Activated CD4-positive, alpha-beta T cell treated with anti-CD3 and anti-CD28 coated beads for 24 hours (primary cell): ENCODE data around the gene C3.

ENCODE experiments used
- DNase-seq, 2 donors: peaks; one replicate each; pipeline ENCODE4 v3.0.0-alpha.2; 2020; ENCODE audit warnings: low read depth in 2 of 2

The C3 gene

DNA sequence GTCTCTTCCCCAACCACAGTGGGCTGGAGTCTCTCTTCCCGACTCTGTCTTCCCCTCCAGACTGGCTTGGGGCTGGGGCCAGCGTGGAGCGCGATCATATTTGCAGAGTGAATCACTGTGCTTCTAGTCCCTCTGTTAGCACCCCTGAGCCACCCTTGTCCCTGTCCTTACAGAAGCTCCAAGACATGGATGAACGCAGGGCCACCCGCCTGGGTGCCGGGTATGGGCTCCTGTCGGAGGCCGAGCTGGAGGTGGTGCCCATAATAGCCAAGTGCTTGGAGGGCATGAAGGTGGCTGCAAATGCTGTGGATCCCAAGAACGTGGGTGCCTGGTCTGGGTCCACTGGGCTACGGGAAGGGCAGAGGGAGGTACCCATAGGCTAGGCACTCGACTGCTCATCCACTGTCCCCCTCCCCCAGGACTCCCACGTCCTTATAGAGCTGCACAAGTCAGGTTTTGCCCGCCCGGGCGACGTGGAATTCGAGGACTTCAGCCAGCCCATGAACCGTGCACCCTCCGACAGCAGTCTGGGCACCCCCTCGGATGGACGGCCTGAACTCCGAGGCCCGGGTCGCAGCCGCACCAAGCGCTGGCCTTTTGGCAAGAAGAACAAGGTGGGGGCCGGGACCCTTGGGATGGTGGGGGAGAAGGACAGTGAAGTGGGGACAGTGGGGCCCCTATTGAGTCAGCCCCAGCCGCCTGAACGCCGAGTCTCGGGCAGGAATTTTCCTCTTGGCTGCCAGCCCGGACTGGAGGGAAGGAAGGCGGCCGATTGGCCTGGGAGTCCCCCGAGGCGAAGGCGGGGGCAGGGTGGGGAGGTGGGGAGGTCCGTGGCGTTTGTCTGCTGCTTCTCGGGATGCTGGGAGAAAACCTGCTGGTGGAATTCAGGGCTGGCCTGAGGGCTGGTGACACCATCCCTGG is 24.2 kb upstream of the C3 start:
- no peak for DNase-seq

- DNase-seq: no peak
Observed at GRCh38 chr19:6743714-6744380, 23.4 kb upstream of the C3 start.

GRCh38 chr19:6743066-6743465 is 22.6 kb upstream of the C3 start:
- no peak for DNase-seq

- no peak for DNase-seq
Observed at GRCh38 chr19:6740589-6741343, 20.3 kb upstream of the C3 start.

DNA sequence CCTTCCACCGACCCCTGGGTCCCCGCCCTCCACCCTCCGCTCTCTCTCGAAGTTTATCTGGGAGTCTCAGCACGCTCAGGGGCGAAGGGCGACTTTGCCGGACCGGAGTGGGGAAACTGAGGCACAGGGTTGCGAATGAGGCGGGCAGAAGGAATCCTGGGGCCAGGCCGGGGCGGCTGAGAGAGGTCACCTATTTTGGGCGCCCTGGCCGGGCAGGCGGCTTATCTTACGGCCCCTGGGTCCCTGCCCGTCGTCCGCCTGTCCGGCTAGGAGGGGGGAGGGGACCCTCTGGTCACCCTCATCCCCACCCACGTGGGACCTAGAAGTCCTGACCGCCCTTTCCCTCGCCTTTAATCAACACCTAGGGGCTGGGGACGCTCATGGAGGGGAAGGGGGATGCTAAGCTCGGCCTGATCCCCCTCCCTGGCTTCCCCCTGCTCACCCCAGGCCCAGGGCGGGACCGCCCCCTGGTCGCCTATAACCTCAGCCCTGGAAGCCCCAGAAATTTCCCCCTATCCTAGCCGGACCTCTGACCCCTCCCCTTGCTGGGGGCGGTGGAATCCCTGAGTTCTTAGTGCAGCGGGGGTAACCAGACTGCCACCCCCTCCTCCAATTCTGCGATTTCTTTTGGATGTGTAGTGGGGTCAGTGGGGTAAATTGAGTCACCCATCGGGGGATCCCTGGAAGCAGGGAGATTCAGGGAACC is 19.6 kb upstream of the C3 start:
- no peak for DNase-seq

DNA sequence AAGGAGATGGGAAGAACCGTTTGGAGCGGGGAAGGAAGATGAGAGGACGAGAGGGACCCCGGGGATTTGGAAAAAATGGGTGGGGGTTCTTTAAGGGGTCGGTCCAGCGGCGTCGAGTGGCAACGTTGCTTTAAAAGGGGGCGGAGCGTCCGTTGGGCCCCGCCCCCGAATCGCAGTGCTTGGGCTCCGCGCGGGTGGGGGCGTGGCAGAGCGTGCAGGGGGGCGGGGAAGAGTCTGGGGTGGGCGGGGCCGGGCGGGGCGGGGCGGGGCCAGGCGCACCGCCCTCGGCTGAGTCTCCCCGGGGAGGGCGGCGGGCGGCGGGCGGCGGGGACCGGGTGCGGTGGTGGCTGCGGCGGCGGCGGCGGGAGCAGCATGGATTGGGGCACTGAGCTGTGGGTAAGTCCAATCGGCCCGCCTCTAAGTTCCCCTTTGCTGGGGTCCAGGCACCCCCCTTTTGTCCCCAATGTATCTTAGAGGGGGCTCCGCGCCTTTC is 19.0 kb upstream of the C3 start, which contains the start of gene TRIP10:
Gene TRIP10, plus strand, starts transcription at position 291 of the 493 bp plus-strand sequence. Its CDS starts 82 bp downstream, at position 373.
- DNase-seq: peak; percentile 65 to 77

DNA sequence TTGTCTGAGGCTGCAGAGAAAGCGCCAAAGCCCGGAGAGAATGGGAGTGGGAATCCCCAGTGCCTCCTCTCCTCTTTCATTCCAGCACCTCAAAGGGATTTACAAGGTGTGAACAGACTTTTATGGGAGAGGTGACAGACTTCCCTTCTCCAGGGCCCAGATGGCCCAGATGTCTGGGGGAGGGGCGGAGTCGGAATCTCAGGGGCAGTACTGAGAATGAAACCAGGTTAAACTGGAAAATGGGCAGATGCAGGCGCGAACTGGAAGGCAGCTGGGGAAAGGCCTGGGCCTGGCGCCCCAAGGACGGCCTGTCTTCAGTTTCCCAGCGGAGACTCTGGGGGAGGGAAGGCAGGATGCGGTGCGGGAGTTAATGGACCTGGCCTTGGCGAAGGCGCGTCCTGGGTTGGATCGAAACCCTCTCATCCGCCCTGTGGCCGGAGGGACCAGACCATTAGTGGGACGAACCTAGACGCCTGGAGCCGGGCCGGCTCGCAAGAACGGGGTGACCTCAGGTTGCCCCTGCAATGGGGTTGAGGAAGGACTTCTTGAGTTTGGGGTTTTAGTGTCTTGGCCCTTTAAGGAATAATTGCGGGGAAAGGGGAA is 18.4 kb upstream of the C3 start:
- no peak for DNase-seq

DNA sequence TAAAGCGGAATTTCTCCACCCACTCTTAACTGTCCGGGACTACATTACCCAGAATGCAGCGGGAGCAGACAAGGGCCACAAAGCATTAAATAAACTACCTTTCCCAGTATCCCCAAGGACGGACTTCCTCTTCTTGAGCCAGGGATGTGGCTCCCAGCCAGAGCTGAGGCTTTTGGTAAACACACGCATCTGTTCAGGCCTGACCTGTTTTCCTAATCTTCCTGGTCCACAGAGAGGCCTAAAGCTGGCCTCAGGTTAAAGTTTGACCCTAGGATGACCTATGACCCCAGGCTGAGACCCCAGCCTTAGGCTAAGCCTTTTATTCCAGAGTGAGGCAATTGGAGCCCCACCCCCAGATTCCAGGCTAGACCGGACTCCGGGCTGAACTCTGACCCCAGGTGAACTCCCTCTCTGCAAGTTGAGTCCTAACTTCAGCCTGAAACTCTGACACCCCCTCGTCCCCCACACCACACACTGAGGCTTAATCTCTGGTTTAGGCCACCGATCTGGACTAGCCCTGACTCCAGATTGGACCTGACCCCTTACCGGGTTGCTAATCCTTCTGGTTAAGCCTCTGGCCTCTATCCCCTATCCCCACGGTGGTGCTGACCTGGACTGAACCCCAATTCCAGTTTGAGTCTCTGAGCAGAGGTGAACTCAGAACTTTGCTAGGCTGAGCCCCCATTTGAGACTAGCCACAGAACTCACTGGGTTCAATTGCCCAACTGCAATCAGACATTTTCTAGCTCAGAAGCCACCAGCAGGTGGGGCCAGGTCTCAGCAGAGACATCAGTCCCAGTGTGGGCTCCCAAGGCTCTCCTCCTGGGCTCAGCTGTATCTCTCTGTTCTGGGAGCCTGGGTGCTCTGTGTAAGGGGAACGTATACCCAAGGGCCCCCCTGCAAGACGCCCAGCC is 17.7 kb upstream of the C3 start:
- DNase-seq: peak; percentile 61 to 66

- peak; percentile 96 to 98 for DNase-seq
Observed at GRCh38 chr19:6737284-6737872, 16.9 kb upstream of the C3 start, which contains the start of gene GPR108. Gene GPR108, minus strand, starts transcription at chr19:6737580. Its CDS starts 4 bp downstream, at chr19:6737576.

- DNase-seq: no peak
Observed at GRCh38 chr19:6736917-6737283, 16.4 kb upstream of the C3 start.

DNA sequence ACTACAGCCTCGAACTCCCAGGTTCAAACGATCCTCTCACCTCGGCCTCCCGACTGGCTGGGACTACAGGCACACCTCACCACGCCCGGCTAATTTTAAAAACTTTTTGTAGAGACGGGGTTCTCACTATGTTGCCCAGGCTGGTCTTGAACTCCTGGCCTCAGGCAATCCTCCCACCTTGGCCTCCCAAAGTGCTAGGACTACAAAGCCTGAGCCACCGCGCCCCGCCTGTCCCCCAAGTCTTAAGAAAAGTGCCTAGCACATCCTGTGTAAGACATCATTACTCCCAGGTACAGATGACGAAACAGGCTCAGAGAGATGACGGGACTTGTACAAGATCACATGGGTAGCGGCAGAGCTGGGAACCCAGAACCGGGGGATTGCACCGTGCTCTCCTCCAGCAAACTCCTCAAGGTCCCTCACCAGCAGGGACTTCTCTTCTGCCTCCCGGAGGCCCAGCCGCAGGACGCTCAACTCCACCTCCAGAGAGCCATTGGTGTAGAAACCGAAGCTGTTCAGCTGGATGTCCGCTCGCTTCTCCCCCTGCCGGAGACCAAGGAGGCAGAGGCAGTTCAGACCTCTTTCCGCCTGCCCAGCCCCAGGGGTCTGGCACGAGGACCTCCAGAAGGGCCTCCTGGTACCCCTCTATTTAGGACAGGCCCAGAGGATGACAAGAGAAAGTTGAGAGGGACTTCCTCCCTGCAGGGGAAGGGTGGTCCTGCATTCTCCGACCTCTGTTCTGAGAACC is 15.9 kb upstream of the C3 start:
- DNase-seq: peak; percentile 48 to 53

GRCh38 chr19:6735181-6735911 is 14.9 kb upstream of the C3 start:
- no peak for DNase-seq

DNA sequence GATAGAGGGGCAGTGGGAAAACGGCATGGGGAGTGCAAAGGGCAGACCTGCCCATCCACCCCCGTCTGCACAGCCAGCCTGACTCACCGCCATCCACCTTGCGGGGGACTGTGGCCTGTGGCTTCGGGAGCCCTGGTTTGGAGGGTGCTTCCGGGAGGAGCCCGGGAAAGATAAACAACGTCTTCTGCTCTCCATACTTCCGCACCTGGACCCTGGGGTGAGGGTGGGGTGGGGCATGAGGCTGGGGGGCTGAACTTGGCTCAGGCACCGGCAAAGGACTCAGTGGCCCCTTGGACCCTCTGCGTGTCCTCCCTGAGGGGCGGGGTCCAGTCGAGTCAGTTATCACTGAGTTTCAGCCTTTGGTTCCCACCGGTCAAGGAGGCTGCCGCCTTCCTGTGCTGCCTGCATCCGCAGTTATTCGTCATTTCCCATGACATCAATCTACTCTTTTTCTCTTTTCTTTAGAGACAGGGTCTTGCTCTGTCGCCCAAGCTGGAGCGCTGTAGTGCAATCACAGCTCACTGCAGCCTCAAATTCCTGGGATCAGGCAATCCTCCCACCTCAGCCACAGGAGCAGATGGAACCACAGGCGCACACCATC is 13.7 kb upstream of the C3 start:
- no peak for DNase-seq

DNA sequence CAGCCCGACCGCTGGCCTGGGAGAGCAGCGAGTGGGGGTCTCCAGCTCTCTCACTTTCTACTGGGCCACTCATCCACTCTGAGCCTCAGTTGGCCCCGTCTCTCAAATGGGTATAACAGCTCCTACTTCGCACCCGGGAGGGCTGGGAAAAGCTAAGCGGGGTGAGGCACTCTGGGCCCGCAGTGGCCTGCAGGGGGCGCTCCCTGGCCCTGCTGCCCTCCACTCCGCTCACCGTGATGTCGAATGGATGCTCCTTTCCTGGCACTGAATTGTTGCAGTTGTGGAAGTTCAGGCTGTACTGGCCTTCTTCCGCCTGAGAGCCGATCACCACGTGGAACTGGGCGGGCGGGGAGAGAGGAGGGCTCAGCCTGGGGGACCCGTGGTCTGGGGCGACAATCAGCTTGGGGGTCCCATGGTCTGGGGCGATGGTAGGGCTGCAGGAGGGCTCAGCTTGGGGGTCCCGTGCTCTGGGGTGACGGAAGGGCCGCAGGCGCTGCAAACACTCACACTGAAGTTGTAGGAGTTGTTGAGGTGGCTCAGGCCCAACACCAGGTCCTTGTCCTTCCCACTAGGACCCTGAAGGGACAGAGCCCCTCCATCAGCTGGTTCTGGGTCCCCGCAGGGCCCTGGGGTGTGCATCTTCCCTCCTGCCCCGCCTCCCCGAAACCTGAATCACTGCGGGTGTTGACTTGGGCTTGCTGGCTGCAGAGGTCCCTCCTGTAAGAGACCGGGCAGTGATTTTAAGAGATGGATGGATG is 13.1 kb upstream of the C3 start:
- DNase-seq: no peak

- DNase-seq: no peak
Observed at GRCh38 chr19:6732803-6733337, 12.4 kb upstream of the C3 start.

- DNase-seq: no peak
Observed at GRCh38 chr19:6731822-6732221, 11.4 kb upstream of the C3 start.
